GM18907 (cell line): ENCODE results near the gene ABCA7.

Experiments used
- ATAC-seq: cut with Tn5 transposase; IDR thresholded peaks from one replicate; pipeline ENCODE4 v1.9.1; 2021; ENCODE audit warnings: mild to moderate bottlenecking, moderate library complexity; ENCODE audit not compliant: unreplicated experiment

ABCA7 gene

GRCh38 chr19:1068009-1069001 lies 28.4 kb downstream of the ABCA7 start:
- no peak for ATAC-seq

- no peak for ATAC-seq
Observed at GRCh38 chr19:1069009-1069779, 29.3 kb downstream of the ABCA7 start.

DNA sequence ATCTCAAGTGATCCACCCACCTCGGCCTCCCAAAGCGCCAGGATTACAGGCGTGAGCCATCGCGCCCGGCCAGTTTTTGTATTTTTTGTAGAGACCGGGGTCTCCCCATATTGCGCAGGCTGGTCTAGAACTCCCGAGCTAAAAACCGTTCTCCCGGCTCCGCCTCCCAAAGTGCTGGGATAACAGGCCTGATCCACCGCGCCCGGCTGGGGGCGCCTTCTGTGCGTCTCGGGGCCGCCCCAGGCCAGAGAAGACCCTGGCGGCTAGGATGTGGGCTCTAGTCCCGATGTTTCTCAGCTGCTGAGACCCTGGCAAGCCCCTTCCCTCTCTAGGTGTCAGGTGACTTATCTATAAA lies 30.6 kb downstream of the ABCA7 start:
- no peak for ATAC-seq

DNA sequence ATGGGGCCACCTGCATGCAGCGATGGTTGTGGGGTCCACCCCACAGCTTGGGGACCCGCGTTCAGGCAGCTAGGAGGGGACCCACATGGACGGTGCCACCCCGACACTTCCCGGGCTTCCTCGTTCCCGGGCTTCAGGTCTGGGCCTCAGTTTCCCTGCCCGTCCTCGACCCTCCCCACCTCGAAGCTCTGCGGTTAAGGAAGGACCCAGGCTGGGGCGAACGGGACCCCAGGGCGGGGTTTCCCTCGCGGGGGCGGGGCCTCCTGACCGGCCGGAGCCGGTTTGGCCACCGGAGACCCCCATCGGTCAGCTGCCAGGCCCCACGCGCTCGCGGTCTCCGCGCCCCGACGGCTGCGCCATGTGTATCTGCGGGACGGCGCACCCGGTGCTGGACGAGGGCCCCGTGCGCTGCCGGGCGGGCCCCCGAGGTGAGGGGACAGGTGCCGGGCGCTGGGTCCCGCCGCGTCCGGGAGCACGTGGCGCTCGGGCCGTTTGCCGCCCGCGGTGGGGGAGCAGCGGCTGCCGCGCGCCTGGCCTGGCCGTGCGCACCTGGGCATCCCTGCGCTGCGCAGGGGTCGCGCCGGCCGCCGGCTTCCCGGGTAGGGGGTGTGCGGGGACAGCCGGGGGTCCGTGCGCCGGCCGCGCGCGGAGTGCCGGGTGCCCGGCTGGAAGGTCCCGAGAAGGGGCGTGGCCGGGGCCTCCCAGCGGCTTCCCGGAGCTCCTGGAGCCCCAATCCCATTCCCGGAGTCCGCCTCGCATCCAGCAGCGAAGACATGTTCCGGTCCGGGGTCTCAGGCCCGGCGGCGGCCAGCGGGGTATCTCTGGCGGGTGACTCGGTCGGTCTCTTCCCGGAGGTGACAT lies 31.3 kb downstream of the ABCA7 start:
- no peak for ATAC-seq

GRCh38 chr19:1072371-1073015 lies 32.6 kb downstream of the ABCA7 start:
- no peak for ATAC-seq

GRCh38 chr19:1073063-1073955 lies 33.4 kb downstream of the ABCA7 start:
- ATAC-seq = no peak

GRCh38 chr19:1073956-1074517 lies 34.1 kb downstream of the ABCA7 start:
- peak; percentile 16 for ATAC-seq

DNA sequence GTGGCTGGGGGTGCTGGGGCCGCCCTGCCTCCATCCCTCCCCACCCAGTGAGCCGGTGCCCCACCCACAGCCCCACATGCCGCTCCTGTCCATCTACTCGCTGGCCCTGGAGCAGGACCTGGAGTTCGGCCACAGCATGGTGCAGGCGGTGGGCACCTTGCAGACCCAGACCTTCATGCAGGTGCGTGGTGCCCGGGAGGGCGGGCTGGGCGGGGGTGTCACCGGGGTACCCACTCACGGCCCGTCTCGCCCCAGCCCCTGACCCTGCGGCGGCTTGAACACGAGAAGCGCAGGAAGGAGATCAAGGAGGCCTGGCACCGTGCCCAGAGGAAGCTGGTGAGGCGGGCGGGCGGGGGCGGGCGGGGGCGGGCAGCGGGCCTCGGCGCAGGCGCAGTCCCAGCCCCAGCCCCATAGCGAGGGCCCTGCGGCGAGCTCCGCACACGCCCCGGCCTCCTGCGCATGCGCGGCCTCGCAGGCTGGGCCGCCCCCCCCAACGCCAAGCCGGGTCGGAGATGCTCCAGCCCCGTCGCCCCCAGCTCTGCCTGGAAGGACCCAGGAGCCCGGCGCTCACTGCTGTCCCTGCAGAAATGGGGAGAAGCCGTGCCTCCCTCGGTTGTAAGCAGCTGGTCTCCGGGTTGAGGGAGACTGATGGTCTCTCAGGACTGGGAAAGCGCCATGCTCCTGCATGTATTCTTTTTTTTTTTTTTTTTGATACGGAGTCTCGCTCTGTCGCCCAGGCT lies 34.8 kb downstream of the ABCA7 start:
- ATAC-seq = peak; percentile 43

- no peak for ATAC-seq
Observed at GRCh38 chr19:1076046-1076386, 36.1 kb downstream of the ABCA7 start.

- peak; percentile 53 for ATAC-seq
Observed at GRCh38 chr19:1076951-1077350, 37.0 kb downstream of the ABCA7 start.

DNA sequence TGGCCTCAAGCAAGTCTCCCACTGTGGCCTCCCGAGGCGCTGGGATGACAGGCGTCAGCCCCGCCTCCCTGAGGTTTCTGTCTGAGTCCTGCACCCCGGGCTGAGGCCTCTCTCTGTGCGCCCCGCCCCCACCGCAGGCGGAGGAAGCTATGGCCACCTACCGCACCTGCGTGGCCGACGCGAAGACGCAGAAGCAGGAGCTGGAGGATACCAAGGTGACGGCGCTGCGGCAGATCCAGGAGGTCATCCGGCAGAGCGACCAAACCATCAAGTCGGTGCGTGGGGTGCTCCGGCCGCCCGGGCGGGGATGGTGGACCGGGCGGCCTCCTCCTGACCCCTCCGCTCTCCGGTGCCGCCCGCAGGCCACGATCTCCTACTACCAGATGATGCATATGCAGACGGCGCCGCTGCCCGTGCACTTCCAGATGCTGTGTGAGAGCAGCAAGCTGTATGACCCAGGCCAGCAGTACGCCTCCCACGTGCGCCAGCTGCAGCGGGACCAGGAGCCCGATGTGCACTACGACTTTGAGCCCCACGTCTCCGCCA lies 39.7 kb downstream of the ABCA7 start:
- no peak for ATAC-seq

- no peak for ATAC-seq
Observed at GRCh38 chr19:1080360-1081161, 40.7 kb downstream of the ABCA7 start.

GRCh38 chr19:1081301-1082164 lies 41.6 kb downstream of the ABCA7 start:
- no peak for ATAC-seq

DNA sequence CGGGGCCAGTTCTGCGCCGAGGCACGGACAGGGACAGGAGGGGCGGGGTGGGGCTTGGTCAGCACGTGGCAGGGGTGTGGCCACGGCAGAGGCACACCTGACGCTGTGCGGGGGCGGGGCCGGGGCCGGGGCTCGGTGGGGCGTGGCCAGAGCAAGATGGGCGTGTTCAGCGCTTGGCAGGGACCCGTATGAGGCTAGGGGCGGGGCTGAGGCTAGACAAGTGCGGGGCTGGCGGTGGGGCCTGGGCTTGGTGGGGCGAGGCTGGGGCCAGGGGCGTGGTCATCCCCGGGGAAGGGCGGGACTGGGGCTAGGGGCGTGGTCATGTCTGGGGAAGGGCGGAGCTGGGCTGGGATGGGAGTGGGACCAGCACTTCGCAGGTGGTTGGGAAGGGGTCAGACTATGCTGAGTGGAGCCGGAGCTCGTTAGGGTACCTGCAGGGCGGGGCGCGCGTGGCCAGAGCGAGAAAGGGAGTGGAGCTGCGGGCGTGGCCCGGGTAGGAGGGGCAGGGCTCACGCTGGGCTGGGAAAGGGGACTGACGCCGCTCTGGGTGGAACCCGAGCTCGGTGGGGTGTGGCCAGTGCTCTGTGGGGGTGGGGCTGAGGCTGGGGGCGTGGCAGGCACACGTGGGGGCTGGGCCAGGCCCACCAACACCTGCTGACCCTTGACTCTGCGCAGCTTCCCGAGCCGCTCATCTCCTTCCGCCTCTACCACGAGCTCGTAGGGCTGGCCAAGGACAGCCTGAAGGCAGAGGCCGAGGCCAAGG lies 42.4 kb downstream of the ABCA7 start:
- ATAC-seq = no peak

DNA sequence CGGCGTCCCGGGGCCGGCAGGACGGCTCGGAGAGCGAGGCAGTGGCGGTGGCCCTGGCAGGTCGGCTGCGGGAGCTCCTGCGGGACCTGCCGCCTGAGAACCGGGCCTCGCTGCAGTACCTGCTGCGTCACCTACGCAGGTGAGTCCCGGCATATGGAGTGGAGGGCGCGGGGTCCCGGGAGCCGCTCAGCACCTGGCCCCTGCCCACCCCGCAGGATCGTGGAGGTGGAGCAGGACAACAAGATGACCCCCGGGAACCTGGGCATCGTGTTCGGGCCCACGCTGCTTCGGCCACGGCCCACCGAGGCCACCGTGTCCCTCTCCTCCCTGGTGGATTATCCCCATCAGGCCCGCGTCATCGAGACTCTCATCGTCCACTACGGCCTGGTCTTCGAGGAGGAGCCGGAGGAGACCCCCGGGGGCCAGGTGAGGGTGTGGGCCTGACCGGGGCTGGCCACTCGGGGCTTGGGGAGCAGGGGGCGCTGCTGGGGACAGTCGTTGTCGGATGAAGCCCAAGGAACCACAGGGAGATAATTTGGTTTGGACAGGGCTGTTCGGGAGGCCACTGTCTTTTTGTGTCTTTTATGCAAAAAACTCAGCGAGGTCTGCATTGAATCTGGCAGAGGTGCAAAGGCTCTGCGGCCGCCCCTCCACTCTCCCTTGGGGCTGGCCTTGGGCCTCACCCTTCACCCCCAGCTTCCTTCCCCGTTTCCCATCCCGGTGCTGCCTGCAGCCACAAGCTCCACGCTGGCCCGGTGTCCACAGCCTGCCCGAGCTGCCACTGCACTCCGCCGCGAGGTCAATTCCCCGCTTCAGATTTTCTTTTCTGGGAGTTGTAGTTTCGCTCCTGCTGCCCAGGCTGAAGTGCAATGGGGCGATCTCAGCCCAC lies 43.3 kb downstream of the ABCA7 start:
- ATAC-seq = no peak
